GM12875 (cell line): ENCODE measurements around the gene MSI2.

ENCODE experiments used
- H3K4me3 ChIP-seq: one replicate; pipeline ENCODE4 v1.5.1; 2011; ENCODE audit warnings: low read depth, low read length, control low read depth
- CTCF ChIP-seq: IDR thresholded peaks from 2 replicates; pipeline ENCODE4 v1.5.1; 2011; ENCODE audit warnings: low read depth, mild to moderate bottlenecking, control low read depth, inconsistent platforms, low read length, moderate library complexity, borderline replicate concordance; ENCODE audit not compliant: insufficient read depth

Gene MSI2

GRCh38 chr17:57653279-57653678, 397.0 kb downstream of the MSI2 start:
- H3K4me3 ChIP-seq, result no peak overlapping the region
- no peak for TF ChIP-seq CTCF

GRCh38 chr17:57654040-57654775, 397.9 kb downstream of the MSI2 start:
- no peak for TF ChIP-seq CTCF
- no peak overlapping the region for H3K4me3 ChIP-seq

GRCh38 chr17:57655553-57655952, 399.2 kb downstream of the MSI2 start:
- no peak for TF ChIP-seq CTCF
- H3K4me3 ChIP-seq, result no peak overlapping the region

- no peak for TF ChIP-seq CTCF
- no peak overlapping the region for H3K4me3 ChIP-seq
Measured at GRCh38 chr17:57657211-57657610, 400.9 kb downstream of the MSI2 start.

- TF ChIP-seq CTCF, result no peak
- H3K4me3 ChIP-seq, result no peak overlapping the region
Measured at GRCh38 chr17:57662041-57662440, 405.7 kb downstream of the MSI2 start.

GRCh38 chr17:57662644-57663308, 406.5 kb downstream of the MSI2 start:
- no peak for TF ChIP-seq CTCF
- H3K4me3 ChIP-seq, result no peak overlapping the region
